Caco-2 (cell line): ENCODE measurements around the gene CD74. TPM values are rescaled to one million over a fixed set of nuclear protein-coding genes. Genes with fewer than 3 reads are reported as not detected.

Source experiments
- BruUV-seq: library from RNA; stranded (reverse); fragments of 400-500 nt; replicated peaks from 2 replicates; lab custom pipeline; 2021; lab: Mats Ljungman, UMichigan
- CTCF ChIA-PET: fragments of 300-600 bp; sonication (Branson Sonifier 250); formaldehyde crosslinking; loops from one replicate; lab custom pipeline; 2022; ENCODE audit warnings: antibody characterized with exemption; lab: Charles Lee
- POLR2A ChIA-PET: fragments of 300-600 bp; sonication (Branson Sonifier 250); formaldehyde crosslinking; loops from one replicate; lab custom pipeline; 2022; ENCODE audit warnings: antibody characterized with exemption; lab: Charles Lee
- DNase-seq, 2 experiments: peaks; one replicate each; pipeline versions ENCODE4 v3.0.0 to v3.0.0-alpha.2; 2020 to 2022
- H3K27me3 ChIP-seq: replicated peaks from 2 replicates; pipeline ENCODE4 v1.6.0; 2011; ENCODE audit warnings: low read length; ENCODE audit not compliant: control insufficient read depth, insufficient read depth
- H3K36me3 ChIP-seq: 2 replicates; pipeline ENCODE4 v1.5.1; 2011; ENCODE audit warnings: low read length; ENCODE audit not compliant: control insufficient read depth, insufficient read depth
- H3K4me1 ChIP-seq: fragments of 250-450 bp; sonication (Bioruptor Pico); 2 replicates; pipeline ENCODE4 v1.5.1; 2020; ENCODE audit warnings: mild to moderate bottlenecking
- H3K4me3 ChIP-seq: 2 replicates; pipeline ENCODE4 v1.5.1; 2011; ENCODE audit warnings: low read depth, mild to moderate bottlenecking, control low read depth, low read length
- H3K9me3 ChIP-seq: fragments of 250-450 bp; sonication (Bioruptor Pico); 2 replicates; pipeline ENCODE4 v1.5.1; 2020; ENCODE audit warnings: mild to moderate bottlenecking, moderate library complexity
- H3K27ac Mint-ChIP-seq: one replicate; pipeline ENCODE4 v1.8.0; 2022; ENCODE audit warnings: mixed read lengths; ENCODE audit not compliant: unreplicated experiment
- H3K27me3 Mint-ChIP-seq: one replicate; pipeline ENCODE4 v1.8.0; 2022; ENCODE audit warnings: mixed read lengths; ENCODE audit not compliant: insufficient read depth, unreplicated experiment
- H3K36me3 Mint-ChIP-seq: one replicate; pipeline ENCODE4 v1.8.0; 2022; ENCODE audit warnings: mild to moderate bottlenecking, mixed read lengths; ENCODE audit not compliant: insufficient read depth, unreplicated experiment
- H3K4me1 Mint-ChIP-seq: one replicate; pipeline ENCODE4 v1.8.0; 2022; ENCODE audit warnings: low read depth, mixed read lengths; ENCODE audit not compliant: unreplicated experiment
- H3K4me3 Mint-ChIP-seq: one replicate; pipeline ENCODE4 v1.8.0; 2022; ENCODE audit warnings: mild to moderate bottlenecking, moderate library complexity, mixed read lengths; ENCODE audit not compliant: unreplicated experiment
- H3K9me3 Mint-ChIP-seq: one replicate; pipeline ENCODE4 v1.8.0; 2022; ENCODE audit warnings: mixed read lengths; ENCODE audit not compliant: unreplicated experiment
- CTCF ChIP-seq, 2 experiments: fragments of 200-600 bp in 1 of 2; IDR thresholded peaks; 1 replicate in 1 of 2; 2 replicates in 1 of 2; pipeline versions ENCODE4 v1.5.1 to v1.8.0; 2011 to 2022; ENCODE audit warnings: antibody characterized with exemption in 1 of 2, control low read depth in 1 of 2, inconsistent platforms in 1 of 2, low read depth in 1 of 2, low read length in 1 of 2, mild to moderate bottlenecking in 1 of 2, moderate library complexity in 1 of 2; ENCODE audit not compliant: insufficient read depth in 1 of 2, severe bottlenecking in 1 of 2, unreplicated experiment in 1 of 2
- intact Hi-C: fragments of 100-400 bp; cut with micrococcal nuclease; formaldehyde crosslinking; loops from one replicate; pipeline ENCODE4 v1.10.0; 2022; ENCODE audit not compliant: unreplicated experiment
- total RNA-seq: library from RNA; stranded (reverse); gene quantifications from 2 replicates; pipeline ENCODE4 v1.2.3, GENCODE V29; 2022

CD74 gene
- total RNA-seq, 1 experiment from 2014 or later, result 59.3 TPM

GRCh38 chr5:150364004-150364403 is 48.7 kb downstream of the CD74 start:
- POLR2A ChIA-PET, result no interaction called here
- Histone ChIP-seq H3K4me1 (peaks cover 6% of the 10 kb centered on the region), H3K4me3 (no peak overlapping the region), H3K36me3 (peaks cover 7% of the 10 kb centered on the region), H3K9me3 (no peaks in the 10 kb centered on the region), H3K27me3 (no peaks in the 10 kb centered on the region)
- Mint-ChIP-seq H3K4me1 (peaks cover 7% of the 10 kb centered on the region), H3K27ac (no peak overlapping the region), H3K27me3 (no peaks in the 10 kb centered on the region), H3K36me3 (peaks cover 76% of the 10 kb centered on the region), H3K9me3 (no peaks in the 10 kb centered on the region), H3K4me3 (no peak overlapping the region)
- CTCF ChIA-PET, result no interaction called here
- TF ChIP-seq CTCF (IDR thresholded peaks at IDR 0.05; ENCODE audit: insufficient read depth in 1 of 2, low read depth in 1 of 2, low read length in 1 of 2, severe bottlenecking in 1 of 2, unreplicated experiment in 1 of 2), result no peak
- DNase-seq, result no peak
- BruUV-seq, result no TSS peak
- intact Hi-C loops, result no loop called here

DNA sequence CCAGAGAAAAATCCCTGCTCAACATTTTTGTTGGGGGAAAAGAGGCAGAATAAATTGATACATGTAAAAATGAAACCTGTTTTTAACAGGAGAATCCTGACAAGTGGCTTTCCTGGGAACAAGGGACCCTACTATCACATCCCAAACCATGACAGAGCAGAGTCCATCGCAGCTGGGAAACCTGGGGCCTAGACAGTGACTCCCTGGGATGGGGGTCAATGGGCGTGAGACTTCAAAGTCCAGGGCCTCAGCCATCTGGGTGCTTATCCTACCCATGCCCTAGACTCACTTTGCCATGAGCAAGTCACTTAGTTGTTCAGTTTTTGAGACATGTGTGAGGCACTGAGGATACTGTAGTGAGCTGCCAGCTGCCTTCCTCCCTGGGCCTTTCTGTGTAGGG is 49.5 kb downstream of the CD74 start:
- POLR2A ChIA-PET, result no interaction called here
- intact Hi-C loops, result no loop called here
- no peak for DNase-seq
- BruUV-seq, result no TSS peak
- Histone ChIP-seq H3K27me3 (no peaks in the 10 kb centered on the region), H3K4me3 (no peak overlapping the region), H3K9me3 (no peaks in the 10 kb centered on the region), H3K4me1 (peaks cover 11% of the 10 kb centered on the region), H3K36me3 (peaks cover 7% of the 10 kb centered on the region)
- Mint-ChIP-seq H3K9me3 (no peaks in the 10 kb centered on the region), H3K4me1 (peaks cover 7% of the 10 kb centered on the region), H3K36me3 (peaks cover 76% of the 10 kb centered on the region), H3K27me3 (no peaks in the 10 kb centered on the region), H3K4me3 (no peak overlapping the region), H3K27ac (no peak overlapping the region)
- TF ChIP-seq CTCF (IDR thresholded peaks at IDR 0.05; ENCODE audit: insufficient read depth in 1 of 2, low read depth in 1 of 2, low read length in 1 of 2, severe bottlenecking in 1 of 2, unreplicated experiment in 1 of 2), result no peak
- CTCF ChIA-PET, result interaction anchor here (0.5 kb wide), 1 partner anchor 577 kb away, joined by 3 read pairs; no protein-coding TSS in a partner anchor

DNA sequence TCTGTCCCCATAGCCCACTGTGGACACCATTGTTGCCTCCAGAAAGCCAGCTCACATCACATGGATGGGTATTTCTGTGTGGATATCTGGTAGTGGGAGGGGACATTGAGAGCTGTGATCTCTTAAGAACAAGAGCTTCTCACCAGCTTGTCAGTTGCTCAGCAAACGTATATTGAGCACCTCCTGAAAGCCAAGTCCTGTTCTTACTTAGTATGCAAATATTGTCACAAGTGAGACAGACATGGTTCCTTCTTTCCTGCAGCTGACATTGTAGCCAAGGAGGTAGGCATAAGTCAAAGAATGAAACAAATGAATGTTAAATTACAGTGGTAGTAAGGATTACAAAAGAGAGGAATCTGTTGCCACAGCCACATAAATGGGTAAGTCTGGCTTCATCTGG is 51.4 kb downstream of the CD74 start:
- H3K4me1 Mint-ChIP-seq, result peaks cover 16% of the 10 kb centered on the region
- H3K36me3 ChIP-seq, result peaks cover 5% of the 10 kb centered on the region
- CTCF ChIA-PET, result no interaction called here
- intact Hi-C loops, result no loop called here
- H3K4me3 ChIP-seq, result no peak overlapping the region
- DNase-seq, result no peak
- H3K36me3 Mint-ChIP-seq, result peaks cover 60% of the 10 kb centered on the region
- no peaks in the 10 kb centered on the region for H3K27me3 ChIP-seq
- no TSS peak for BruUV-seq
- POLR2A ChIA-PET, result interaction anchor here (1.0 kb wide), 1 partner anchor 75 kb away, joined by 4 read pairs; no protein-coding TSS in a partner anchor
- H3K4me3 Mint-ChIP-seq, result no peak overlapping the region
- TF ChIP-seq CTCF (IDR thresholded peaks at IDR 0.05; ENCODE audit: insufficient read depth in 1 of 2, low read depth in 1 of 2, low read length in 1 of 2, severe bottlenecking in 1 of 2, unreplicated experiment in 1 of 2), result no peak
- no peaks in the 10 kb centered on the region for H3K9me3 ChIP-seq
- H3K27me3 Mint-ChIP-seq, result no peaks in the 10 kb centered on the region
- H3K27ac Mint-ChIP-seq, result no peak overlapping the region
- no peaks in the 10 kb centered on the region for H3K9me3 Mint-ChIP-seq
- peaks cover 21% of the 10 kb centered on the region for H3K4me1 ChIP-seq
